Stimulated activated CD4-positive, alpha-beta T cell treated with anti-CD3 and anti-CD28 coated beads, Interleukin-15, amount 100 ng/mL, for 1 hour (primary cell): Measurements from ENCODE around the gene USP15.
"Not testable (repeated sequence)": the region's sequence is repeated elsewhere in the genome, so short reads cannot be mapped to it uniquely, and the experiment has no call there.

Source experiments
- DNase-seq, 2 donors: peaks; one replicate each; pipeline ENCODE4 v3.0.0-alpha.2; 2020; ENCODE audit warnings: low read depth in 1 of 2, low spot score in 1 of 2

Gene USP15

GRCh38 chr12:62319058-62319457 lies 58.9 kb downstream of the USP15 start:
- DNase-seq = no peak

GRCh38 chr12:62320054-62320453 lies 59.9 kb downstream of the USP15 start:
- DNase-seq = no peak

- DNase-seq = no peak
Observed at GRCh38 chr12:62323386-62323785, 63.2 kb downstream of the USP15 start.

GRCh38 chr12:62328296-62328921 lies 68.2 kb downstream of the USP15 start:
- no peak for DNase-seq

- DNase-seq = no peak
Observed at GRCh38 chr12:62331306-62331705, 71.1 kb downstream of the USP15 start.

- no peak for DNase-seq
Observed at GRCh38 chr12:62332598-62332997, 72.4 kb downstream of the USP15 start.

GRCh38 chr12:62335057-62335456 lies 74.9 kb downstream of the USP15 start:
- DNase-seq = no peak

GRCh38 chr12:62335796-62336195 lies 75.6 kb downstream of the USP15 start:
- no peak for DNase-seq

- not testable (repeated sequence) for DNase-seq
Observed at GRCh38 chr12:62337643-62338042, 77.4 kb downstream of the USP15 start.

GRCh38 chr12:62342614-62343303 lies 82.6 kb downstream of the USP15 start:
- DNase-seq = not testable (repeated sequence)

- not testable (repeated sequence) for DNase-seq
Observed at GRCh38 chr12:62343304-62344120, 83.3 kb downstream of the USP15 start.

GRCh38 chr12:62344731-62345556 lies 84.7 kb downstream of the USP15 start:
- not testable (repeated sequence) for DNase-seq

GRCh38 chr12:62345667-62346066 lies 85.5 kb downstream of the USP15 start:
- DNase-seq = no peak

- no peak for DNase-seq
Observed at GRCh38 chr12:62346817-62347216, 86.6 kb downstream of the USP15 start.

GRCh38 chr12:62347922-62348650 lies 87.9 kb downstream of the USP15 start:
- DNase-seq = no peak

- no peak for DNase-seq
Observed at GRCh38 chr12:62350554-62350953, 90.3 kb downstream of the USP15 start.

- DNase-seq = no peak
Observed at GRCh38 chr12:62351326-62351725, 91.1 kb downstream of the USP15 start.

- DNase-seq = no peak
Observed at GRCh38 chr12:62361048-62361447, 100.8 kb downstream of the USP15 start.

GRCh38 chr12:62363506-62363905 lies 103.3 kb downstream of the USP15 start:
- DNase-seq = no peak

GRCh38 chr12:62364697-62365096 lies 104.5 kb downstream of the USP15 start:
- DNase-seq = not testable (repeated sequence)
